ENCODE measurements around the gene RPL10A. TPM values are rescaled to one million over a fixed set of nuclear protein-coding genes. Genes with fewer than 3 reads are reported as not detected.
"Not testable (repeated sequence)": the region's sequence is repeated elsewhere in the genome, so short reads cannot be mapped to it uniquely, and the experiment has no call there.

RPL10A gene
- total and polyA plus RNA-seq, 2 of the 8 experiments (the other 6 are each of a cell fraction or from before 2014, with no cell fraction given): 1,893 to 2,948 TPM

DNA sequence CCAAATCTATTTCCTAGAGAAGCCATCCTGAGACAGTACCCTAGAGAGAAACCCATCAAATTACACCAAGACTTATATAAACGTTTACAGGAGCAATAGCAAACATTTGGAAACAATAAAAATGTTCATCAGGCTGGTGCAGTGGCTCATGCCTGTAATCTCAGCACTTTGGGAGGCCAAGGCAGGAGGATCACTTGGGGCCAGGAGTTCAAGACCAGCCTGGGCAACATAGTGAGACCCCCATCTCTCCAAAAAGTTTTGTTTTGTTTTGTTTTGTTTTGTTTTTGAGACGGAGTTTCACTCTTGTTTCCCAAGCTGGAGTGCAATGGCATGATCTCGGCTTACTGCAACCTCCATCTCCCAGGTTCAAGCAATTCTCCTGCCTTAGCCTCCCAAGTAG is 35.5 kb upstream of the RPL10A start:
- not testable (repeated sequence) for H3K18ac ChIP-seq (ENCODE audit: extremely low read depth, low read length); H2BK20ac ChIP-seq (ENCODE audit: low read length); H3K56ac ChIP-seq (replicated peaks; ENCODE audit: insufficient read length, low read depth, low read length); H3K9ac ChIP-seq (replicated peaks in 1 of 4; ENCODE audit: extremely low read depth in 1 of 4, low read depth in 3 of 4, low read length in 3 of 4); DNase-seq (ENCODE audit: low read depth in 1 of 2, low spot score in 2 of 2); H3K14ac ChIP-seq (ENCODE audit: insufficient read length); H4K5ac ChIP-seq (ENCODE audit: insufficient read length, low read depth, low read length); H3K4me2 ChIP-seq (ENCODE audit: insufficient read depth in 1 of 2, low read depth in 2 of 2, low read length in 2 of 2); H2BK5ac ChIP-seq (ENCODE audit: low read depth, low read length); H2BK120ac ChIP-seq (replicated peaks; ENCODE audit: low read depth, low read length); H3K79me2 ChIP-seq (ENCODE audit: control insufficient read depth in 1 of 2, insufficient read depth in 2 of 2, low read length in 2 of 2); H2AK5ac ChIP-seq (ENCODE audit: low read depth, low read length); H3K4me3 ChIP-seq (ENCODE audit: extremely low read depth in 1 of 4, insufficient read depth in 2 of 4, low read depth in 3 of 4, low read length in 4 of 4); H3K9me3 ChIP-seq (ENCODE audit: insufficient read depth in 2 of 2, low read depth in 1 of 2, low read length in 1 of 2); H4K20me1 ChIP-seq (replicated peaks in 1 of 2; ENCODE audit: control insufficient read depth in 1 of 2, insufficient read depth in 2 of 2, low read length in 2 of 2); H4K8ac ChIP-seq (ENCODE audit: extremely low read depth, insufficient read depth, low read length); FAIRE-seq; H3K79me1 ChIP-seq (ENCODE audit: low read depth, low read length); H4K91ac ChIP-seq (replicated peaks; ENCODE audit: insufficient read length, low read length); H3K36me3 ChIP-seq (ENCODE audit: control insufficient read depth in 2 of 4, insufficient read depth in 4 of 4, low read length in 3 of 4); H3K23me2 ChIP-seq (ENCODE audit: low read depth, low read length); H3K27ac ChIP-seq (ENCODE audit: low read depth, low read length); H2BK12ac ChIP-seq (ENCODE audit: low read depth, low read length); H2AFZ ChIP-seq (ENCODE audit: low read length); H2BK15ac ChIP-seq (ENCODE audit: low read length); H3K27me3 ChIP-seq (replicated peaks in 1 of 4; ENCODE audit: control insufficient read depth in 3 of 4, extremely low read depth in 1 of 4, insufficient read depth in 3 of 4, low read length in 3 of 4); H3K4ac ChIP-seq (replicated peaks; ENCODE audit: insufficient read length, low read depth, low read length); H3K23ac ChIP-seq (ENCODE audit: insufficient read length)
- CTCF ChIA-PET (ENCODE audit: partially characterized antibody): interaction anchor here (1.0 to 15.8 kb wide), 3 partner anchors 13 to 18 kb away, joined by 3 to 138 read pairs (median 3); no protein-coding TSS in a partner anchor
- peaks cover 6 to 10% (median 8%) of the 10 kb centered on the region in 4 experiments; a peak in 6 of 7 replicates for H3K4me1 ChIP-seq (replicated peaks in 1 of 4; ENCODE audit: control insufficient read depth in 3 of 4, insufficient read depth in 4 of 4, low read length in 3 of 4)
- WGBS, 2 experiments (ENCODE audit: extremely low coverage in 1 of 2, insufficient coverage in 1 of 2, insufficient read length in 1 of 2, insufficient replicate concordance in 2 of 2, low coverage in 1 of 2, low lambda C conversion rate in 2 of 2, missing lambda C conversion rate in 1 of 2): 82% methylated on average over 3 of the region's 3 CpGs; no CpG with 5 or more reads in 1 of the 2 experiments
- POLR2A ChIA-PET (ENCODE audit: partially characterized antibody): interaction anchor here (0.6 to 0.9 kb wide), 2 partner anchors 8 to 41 kb away, joined by 3 read pairs; no protein-coding TSS in a partner anchor

Measured in H1 (cell line).